BJ (cell line): Measurements from ENCODE around the gene PIGS. TPM values are rescaled to one million over a fixed set of nuclear protein-coding genes. Genes with fewer than 3 reads are reported as not detected.

Experiments
- CTCF ChIA-PET: fragments of 350-600 bp; formaldehyde crosslinking; extraction: SDS; loops from one replicate; lab custom pipeline; 2021; ENCODE audit warnings: antibody characterized with exemption, inconsistent platforms; lab: Yijun Ruan, JAX
- POLR2A ChIA-PET: fragments of 300-600 bp; sonication (Branson Sonifier 250); formaldehyde crosslinking; extraction: SDS; loops from one replicate; lab custom pipeline; 2021; ENCODE audit warnings: antibody characterized with exemption; lab: Charles Lee
- DNase-seq: peaks from one replicate; pipeline ENCODE4 v3.0.0-alpha.2; 2011; ENCODE audit warnings: low read depth
- H3K27me3 ChIP-seq: 2 replicates; pipeline ENCODE4 v1.6.0; 2011; ENCODE audit warnings: low read length; ENCODE audit not compliant: control insufficient read depth, insufficient read depth
- H3K36me3 ChIP-seq: 2 replicates; pipeline ENCODE4 v1.5.1; 2011; ENCODE audit warnings: low read length; ENCODE audit not compliant: control insufficient read depth, insufficient read depth
- H3K4me3 ChIP-seq: 2 replicates; pipeline ENCODE4 v1.5.1; 2011; ENCODE audit warnings: low read depth, mild to moderate bottlenecking, control low read depth, low read length
- polyA plus RNA-seq: library from polyadenylated mRNA; depleted of rRNA; stranded (reverse); fragments of >200 nt; gene quantifications from 2 replicates; pipeline ENCODE4 v1.2.3, GENCODE V29; 2011
- TF ChIP-seq, protein P1 (sequence below): IDR thresholded peaks from 2 replicates; pipeline ENCODE4 v1.5.1; 2011; ENCODE audit warnings: low read depth, mild to moderate bottlenecking, control low read depth, inconsistent platforms, low read length, moderate library complexity; ENCODE audit not compliant: insufficient read depth

The PIGS gene
- polyA plus RNA-seq, 1 experiment, result 99.5 TPM

DNA sequence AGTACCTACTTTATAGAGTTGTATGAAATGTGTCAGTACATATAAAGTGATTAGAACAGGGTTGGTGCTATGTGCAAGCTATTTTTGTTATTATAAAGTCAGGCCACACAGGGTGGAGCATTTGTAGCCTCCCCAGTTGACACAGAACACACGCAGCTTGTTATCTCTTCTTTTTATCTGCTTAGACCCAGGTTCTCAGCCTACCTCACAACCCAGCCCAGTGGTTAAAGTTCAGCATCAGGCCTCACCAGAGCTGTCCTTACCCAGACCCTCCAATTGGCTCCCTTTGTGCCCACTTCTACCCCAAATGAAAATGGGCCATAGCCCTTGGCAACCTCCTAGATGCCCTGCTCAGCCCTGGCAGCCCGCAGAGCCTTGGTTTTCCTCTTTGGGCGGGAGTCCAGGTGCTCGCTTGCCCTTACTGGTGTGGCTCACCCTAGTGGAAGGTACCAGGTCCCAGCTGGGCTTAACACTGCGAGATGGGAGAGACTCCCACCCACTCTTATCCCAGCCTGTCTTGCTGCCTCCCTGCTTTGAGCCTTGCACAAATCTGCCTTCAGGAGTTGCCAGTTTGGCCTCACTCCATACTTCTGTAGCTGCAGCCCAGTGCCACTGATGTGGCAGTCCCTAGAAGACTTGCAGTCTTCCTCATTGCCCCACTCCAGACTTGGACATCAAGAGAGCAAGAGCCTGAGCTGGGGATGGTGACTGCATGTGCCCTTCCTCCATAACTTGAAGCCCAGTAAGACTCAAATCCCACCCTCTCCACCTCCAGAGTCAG is 1.1 kb upstream of the PIGS start:
- DNase-seq, result no peak
- Histone ChIP-seq H3K4me3 (no peak overlapping the region), H3K27me3 (no peaks in the 10 kb centered on the region), H3K36me3 (peaks cover 4% of the 10 kb centered on the region)
- CTCF ChIA-PET, result interaction anchor here (0.6 to 2.2 kb wide), 4 partner anchors 26 to 77 kb away, joined by 3 to 5 read pairs (median 4); no protein-coding TSS in a partner anchor
- TF ChIP-seq, protein P1, sequence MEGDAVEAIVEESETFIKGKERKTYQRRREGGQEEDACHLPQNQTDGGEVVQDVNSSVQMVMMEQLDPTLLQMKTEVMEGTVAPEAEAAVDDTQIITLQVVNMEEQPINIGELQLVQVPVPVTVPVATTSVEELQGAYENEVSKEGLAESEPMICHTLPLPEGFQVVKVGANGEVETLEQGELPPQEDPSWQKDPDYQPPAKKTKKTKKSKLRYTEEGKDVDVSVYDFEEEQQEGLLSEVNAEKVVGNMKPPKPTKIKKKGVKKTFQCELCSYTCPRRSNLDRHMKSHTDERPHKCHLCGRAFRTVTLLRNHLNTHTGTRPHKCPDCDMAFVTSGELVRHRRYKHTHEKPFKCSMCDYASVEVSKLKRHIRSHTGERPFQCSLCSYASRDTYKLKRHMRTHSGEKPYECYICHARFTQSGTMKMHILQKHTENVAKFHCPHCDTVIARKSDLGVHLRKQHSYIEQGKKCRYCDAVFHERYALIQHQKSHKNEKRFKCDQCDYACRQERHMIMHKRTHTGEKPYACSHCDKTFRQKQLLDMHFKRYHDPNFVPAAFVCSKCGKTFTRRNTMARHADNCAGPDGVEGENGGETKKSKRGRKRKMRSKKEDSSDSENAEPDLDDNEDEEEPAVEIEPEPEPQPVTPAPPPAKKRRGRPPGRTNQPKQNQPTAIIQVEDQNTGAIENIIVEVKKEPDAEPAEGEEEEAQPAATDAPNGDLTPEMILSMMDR, result no peak
- POLR2A ChIA-PET, result no interaction called here

DNA sequence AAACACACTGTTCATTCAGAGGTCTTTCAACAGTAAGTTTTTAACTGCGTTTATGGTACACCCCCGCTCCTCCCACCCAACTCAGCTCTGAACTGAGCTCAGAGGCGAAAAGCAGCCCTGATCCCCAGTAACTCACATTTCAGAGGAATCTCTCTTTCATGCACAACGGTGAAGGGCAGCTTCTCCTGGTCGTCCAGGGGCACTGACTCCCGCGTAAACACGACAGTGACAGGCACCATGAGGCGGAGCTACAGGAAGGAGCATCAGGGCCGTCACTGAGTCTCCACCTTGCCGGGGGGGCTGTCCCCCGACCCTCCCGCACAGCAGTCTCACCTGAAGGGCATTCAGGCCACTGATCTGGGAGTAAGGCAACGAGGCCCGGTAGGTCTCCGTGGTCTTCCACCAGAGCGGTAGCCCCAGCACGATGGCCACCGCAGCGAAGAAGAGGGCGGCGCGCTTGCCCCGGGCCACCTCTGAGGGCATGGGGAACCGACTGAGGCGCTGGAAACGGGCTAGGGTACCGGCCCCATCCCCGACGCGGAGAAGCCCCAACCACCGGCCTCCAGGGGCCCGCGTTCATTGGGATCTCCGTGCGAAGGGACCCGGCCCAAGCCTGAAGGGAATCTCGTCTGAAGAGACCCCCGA is 486 bp downstream of the PIGS start:
- ChIA-PET POLR2A (no interaction called here), CTCF (interaction anchor here (0.6 to 2.3 kb wide), 8 partner anchors 23 to 75 kb away, joined by 3 to 10 read pairs (median 4); no protein-coding TSS in a partner anchor)
- Histone ChIP-seq H3K4me3 (peak overlapping the region; percentile 90), H3K36me3 (peaks cover 4% of the 10 kb centered on the region), H3K27me3 (no peaks in the 10 kb centered on the region)
- no peak for DNase-seq
- TF ChIP-seq, protein P1, result no peak

DNA sequence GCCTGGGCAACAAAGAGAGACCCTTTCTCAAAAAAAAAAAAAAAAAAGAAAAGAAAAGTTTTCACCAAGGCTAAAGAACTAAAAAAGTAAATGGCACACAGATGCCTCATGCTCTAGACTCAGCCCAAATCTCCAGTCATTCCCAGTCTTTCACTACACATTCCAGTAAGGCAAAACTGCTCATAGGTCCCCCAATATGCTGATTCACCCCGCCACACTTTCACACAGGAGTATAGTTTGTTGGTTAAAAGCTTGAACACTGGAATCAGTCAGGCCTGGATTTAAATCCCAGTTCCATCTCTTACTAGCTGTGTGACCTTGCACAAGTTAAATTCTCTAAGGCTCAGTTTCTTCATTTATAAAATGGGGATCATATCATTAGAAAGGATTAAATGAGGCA is 1.9 kb downstream of the PIGS start:
- CTCF ChIA-PET, result interaction anchor here (2.3 kb wide), 1 partner anchor 21 kb away, joined by 10 read pairs; no protein-coding TSS in a partner anchor
- no peaks in the 10 kb centered on the region for H3K27me3 ChIP-seq
- TF ChIP-seq, protein P1, result no peak
- POLR2A ChIA-PET, result no interaction called here
- H3K4me3 ChIP-seq, result no peak overlapping the region
- DNase-seq, result no peak
- H3K36me3 ChIP-seq, result peaks cover 2% of the 10 kb centered on the region

DNA sequence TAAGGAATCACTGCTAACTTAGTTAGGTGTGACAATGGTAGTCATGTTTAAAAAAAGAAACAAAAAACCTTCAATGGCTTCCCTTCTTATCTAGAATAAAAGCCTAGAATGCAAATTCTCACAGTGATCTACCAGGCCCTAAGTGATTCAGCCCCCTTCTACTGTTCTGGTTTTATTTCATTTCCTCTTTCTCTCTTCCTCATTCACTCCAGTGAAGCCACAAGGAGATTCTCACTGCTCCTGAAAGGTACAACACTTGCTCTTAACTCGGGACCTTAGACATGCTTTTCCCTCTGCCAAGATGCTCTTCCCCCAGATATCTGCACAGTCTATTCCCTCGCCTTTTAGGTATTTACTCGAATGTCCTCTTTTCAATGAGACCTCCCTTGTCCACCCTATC is 3.7 kb downstream of the PIGS start:
- ChIA-PET CTCF (no interaction called here), POLR2A (no interaction called here)
- Histone ChIP-seq H3K27me3 (no peaks in the 10 kb centered on the region), H3K4me3 (no peak overlapping the region), H3K36me3 (no peaks in the 10 kb centered on the region; the same call in none of the 2 replicates)
- TF ChIP-seq, protein P1, result no peak
- DNase-seq, result no peak

DNA sequence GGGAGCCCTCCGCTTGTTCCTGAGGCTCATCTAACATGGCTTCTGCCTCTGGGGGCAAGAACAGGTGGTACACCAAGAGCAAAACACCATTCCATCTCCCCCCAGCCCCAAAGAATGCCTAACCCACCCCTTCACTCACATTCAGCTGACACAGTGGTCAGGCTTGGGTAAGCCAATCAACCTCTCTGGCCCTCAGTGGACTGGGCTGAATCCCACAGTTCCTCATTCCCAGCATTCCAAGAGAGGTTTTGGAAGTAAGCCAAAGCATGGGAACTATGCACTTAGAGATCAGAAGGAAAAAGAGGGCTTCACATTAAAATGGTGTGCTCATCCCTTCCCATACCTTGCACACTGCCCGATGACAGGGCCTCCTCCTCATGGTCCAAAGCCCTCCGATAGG is 7.8 kb downstream of the PIGS start:
- peak; percentile 28 for DNase-seq
- Histone ChIP-seq H3K36me3 (peaks cover 10% of the 10 kb centered on the region), H3K4me3 (no peak overlapping the region), H3K27me3 (no peaks in the 10 kb centered on the region)
- ChIA-PET CTCF (no interaction called here), POLR2A (no interaction called here)
- TF ChIP-seq, protein P1, result no peak
